ENCODE data around the gene JAZF1.

JAZF1 gene

GRCh38 chr7:28180364-28181147, at the start of gene JAZF1:
Gene JAZF1, minus strand, starts transcription at chr7:28180795.
- H3K9me3 ChIP-seq (ENCODE audit: control insufficient read depth, low read length), result no peaks in the 10 kb centered on the region
- H3K4me3 ChIP-seq (ENCODE audit: low read length), result no peak within 1 kb of the TSS
- H3K27me3 ChIP-seq (ENCODE audit: control insufficient read depth, insufficient read depth, low read length), result no peaks in the 10 kb centered on the region
- peaks cover 11% of the 10 kb centered on the region for H3K4me1 ChIP-seq (ENCODE audit: control insufficient read depth, insufficient read depth, low read length)
- H3K36me3 ChIP-seq (ENCODE audit: control insufficient read depth, insufficient read depth, low read length), result no peaks in the 10 kb centered on the region
- H3K9ac ChIP-seq (ENCODE audit: low read length), result peak within 1 kb of the TSS; percentile 37

DNA sequence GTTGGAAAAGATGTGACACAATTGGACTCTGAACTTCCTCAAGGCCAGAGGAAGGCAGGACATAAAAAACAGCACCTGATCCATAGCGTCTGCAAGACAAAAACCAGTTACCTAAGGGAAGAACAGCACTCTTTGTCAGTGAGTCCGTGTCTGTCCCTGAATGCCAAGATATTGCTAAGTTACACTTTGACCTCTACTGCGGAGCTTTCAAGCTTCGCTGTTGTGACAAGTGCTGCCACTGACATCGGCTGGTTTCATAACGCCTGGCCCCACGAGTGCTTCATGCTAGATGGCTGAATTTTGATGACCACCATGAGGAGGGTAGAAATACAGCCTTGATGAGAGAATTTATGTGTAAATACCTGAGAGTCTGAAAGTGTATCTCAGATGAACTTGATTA, 49.7 kb upstream of the JAZF1 start:
- Histone ChIP-seq H3K4me3 (ENCODE audit: low read length) (no peak overlapping the region), H3K36me3 (ENCODE audit: control insufficient read depth, insufficient read depth, low read length) (no peaks in the 10 kb centered on the region), H3K9me3 (ENCODE audit: control insufficient read depth, low read length) (no peaks in the 10 kb centered on the region), H3K27me3 (ENCODE audit: control insufficient read depth, insufficient read depth, low read length) (no peaks in the 10 kb centered on the region), H3K9ac (ENCODE audit: low read length) (no peak overlapping the region), H3K4me1 (ENCODE audit: control insufficient read depth, insufficient read depth, low read length) (no peaks in the 10 kb centered on the region)

GRCh38 chr7:28228396-28228795, 47.8 kb upstream of the JAZF1 start:
- no peaks in the 10 kb centered on the region for H3K27me3 ChIP-seq (ENCODE audit: control insufficient read depth, insufficient read depth, low read length)
- no peak overlapping the region for H3K4me3 ChIP-seq (ENCODE audit: low read length)
- H3K9me3 ChIP-seq (ENCODE audit: control insufficient read depth, low read length), result no peaks in the 10 kb centered on the region
- H3K36me3 ChIP-seq (ENCODE audit: control insufficient read depth, insufficient read depth, low read length), result no peaks in the 10 kb centered on the region
- no peak overlapping the region for H3K9ac ChIP-seq (ENCODE audit: low read length)
- no peaks in the 10 kb centered on the region for H3K4me1 ChIP-seq (ENCODE audit: control insufficient read depth, insufficient read depth, low read length)

- no peak overlapping the region for H3K9ac ChIP-seq (ENCODE audit: low read length)
- no peaks in the 10 kb centered on the region for H3K27me3 ChIP-seq (ENCODE audit: control insufficient read depth, insufficient read depth, low read length)
- no peaks in the 10 kb centered on the region for H3K36me3 ChIP-seq (ENCODE audit: control insufficient read depth, insufficient read depth, low read length)
- H3K4me3 ChIP-seq (ENCODE audit: low read length), result no peak overlapping the region
- no peaks in the 10 kb centered on the region for H3K9me3 ChIP-seq (ENCODE audit: control insufficient read depth, low read length)
- H3K4me1 ChIP-seq (ENCODE audit: control insufficient read depth, insufficient read depth, low read length), result no peaks in the 10 kb centered on the region
Measured at GRCh38 chr7:28226003-28226402, 45.4 kb upstream of the JAZF1 start.

GRCh38 chr7:28225576-28225975, 45.0 kb upstream of the JAZF1 start:
- Histone ChIP-seq H3K36me3 (ENCODE audit: control insufficient read depth, insufficient read depth, low read length) (no peaks in the 10 kb centered on the region), H3K27me3 (ENCODE audit: control insufficient read depth, insufficient read depth, low read length) (no peaks in the 10 kb centered on the region), H3K9me3 (ENCODE audit: control insufficient read depth, low read length) (no peaks in the 10 kb centered on the region), H3K4me1 (ENCODE audit: control insufficient read depth, insufficient read depth, low read length) (no peaks in the 10 kb centered on the region), H3K9ac (ENCODE audit: low read length) (no peak overlapping the region), H3K4me3 (ENCODE audit: low read length) (no peak overlapping the region)

DNA sequence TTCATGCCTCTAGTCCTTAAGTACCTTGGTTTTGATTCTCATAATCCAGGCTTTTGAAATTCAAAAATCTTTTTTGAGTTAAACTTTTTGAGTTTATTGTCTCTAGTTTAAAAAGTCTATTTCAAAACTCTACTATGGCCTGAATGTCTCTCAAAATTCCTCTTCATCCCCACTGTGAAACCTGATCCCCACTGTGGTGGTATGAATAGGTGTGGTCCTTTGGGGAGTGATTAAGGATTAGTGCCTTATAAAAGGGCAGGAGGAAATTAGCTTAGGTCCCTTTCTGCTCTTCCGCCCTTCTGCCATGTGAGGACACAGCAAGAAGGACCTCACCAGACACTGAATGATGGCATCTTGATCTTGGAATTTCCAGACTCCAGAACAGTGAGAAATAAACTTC, 44.1 kb upstream of the JAZF1 start:
- Histone ChIP-seq H3K36me3 (ENCODE audit: control insufficient read depth, insufficient read depth, low read length) (no peaks in the 10 kb centered on the region), H3K9me3 (ENCODE audit: control insufficient read depth, low read length) (no peaks in the 10 kb centered on the region), H3K4me1 (ENCODE audit: control insufficient read depth, insufficient read depth, low read length) (no peaks in the 10 kb centered on the region), H3K27me3 (ENCODE audit: control insufficient read depth, insufficient read depth, low read length) (no peaks in the 10 kb centered on the region), H3K9ac (ENCODE audit: low read length) (no peak overlapping the region), H3K4me3 (ENCODE audit: low read length) (no peak overlapping the region)

DNA sequence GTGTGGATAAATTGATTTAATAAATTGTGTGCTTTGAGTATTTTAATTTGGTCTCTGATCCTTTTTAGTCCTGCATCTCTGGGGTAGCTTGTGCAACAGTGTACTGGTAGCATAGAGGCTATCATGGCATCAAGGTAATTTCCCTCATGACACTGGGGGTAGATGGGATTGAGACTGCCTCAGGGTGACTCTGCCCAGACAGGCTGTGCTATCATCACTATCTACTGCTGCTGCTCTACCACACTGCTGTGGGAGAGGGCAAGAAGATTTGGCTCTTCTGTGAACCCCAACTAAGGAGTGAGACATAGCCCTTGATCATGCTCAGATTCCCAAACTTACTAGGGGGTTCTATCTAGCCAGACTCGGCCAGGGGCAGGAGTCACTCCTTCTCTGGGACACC, 43.6 kb upstream of the JAZF1 start:
- Histone ChIP-seq H3K36me3 (ENCODE audit: control insufficient read depth, insufficient read depth, low read length) (no peaks in the 10 kb centered on the region), H3K4me3 (ENCODE audit: low read length) (no peak overlapping the region), H3K9me3 (ENCODE audit: control insufficient read depth, low read length) (no peaks in the 10 kb centered on the region), H3K4me1 (ENCODE audit: control insufficient read depth, insufficient read depth, low read length) (no peaks in the 10 kb centered on the region), H3K9ac (ENCODE audit: low read length) (no peak overlapping the region), H3K27me3 (ENCODE audit: control insufficient read depth, insufficient read depth, low read length) (no peaks in the 10 kb centered on the region)

DNA sequence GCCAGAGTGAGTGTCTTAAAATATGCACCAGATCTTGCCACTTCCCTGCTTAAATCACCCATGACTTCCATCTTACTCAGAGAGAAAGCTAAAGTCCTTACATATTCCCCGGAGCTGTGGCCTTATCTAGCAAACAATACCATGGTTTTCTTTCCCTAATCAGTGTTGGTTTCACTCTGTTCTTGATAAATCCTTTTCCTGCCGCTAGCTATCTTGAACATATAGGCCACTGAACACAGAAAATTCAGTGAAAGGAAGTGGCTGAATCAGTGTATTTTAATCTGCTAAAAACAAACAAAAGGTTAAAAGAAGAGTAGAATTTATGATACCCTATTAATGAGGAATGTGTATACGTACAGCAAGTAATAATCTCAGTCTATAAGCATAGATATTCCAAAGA, 42.0 kb upstream of the JAZF1 start:
- Histone ChIP-seq H3K9ac (ENCODE audit: low read length) (no peak overlapping the region), H3K27me3 (ENCODE audit: control insufficient read depth, insufficient read depth, low read length) (no peaks in the 10 kb centered on the region), H3K9me3 (ENCODE audit: control insufficient read depth, low read length) (no peaks in the 10 kb centered on the region), H3K4me1 (ENCODE audit: control insufficient read depth, insufficient read depth, low read length) (no peaks in the 10 kb centered on the region), H3K4me3 (ENCODE audit: low read length) (no peak overlapping the region), H3K36me3 (ENCODE audit: control insufficient read depth, insufficient read depth, low read length) (no peaks in the 10 kb centered on the region)

- Histone ChIP-seq H3K4me1 (ENCODE audit: control insufficient read depth, insufficient read depth, low read length) (no peaks in the 10 kb centered on the region), H3K9ac (ENCODE audit: low read length) (no peak overlapping the region), H3K9me3 (ENCODE audit: control insufficient read depth, low read length) (no peaks in the 10 kb centered on the region), H3K27me3 (ENCODE audit: control insufficient read depth, insufficient read depth, low read length) (no peaks in the 10 kb centered on the region), H3K36me3 (ENCODE audit: control insufficient read depth, insufficient read depth, low read length) (no peaks in the 10 kb centered on the region), H3K4me3 (ENCODE audit: low read length) (no peak overlapping the region)
Measured at GRCh38 chr7:28219793-28220192, 39.2 kb upstream of the JAZF1 start.

- H3K4me1 ChIP-seq (ENCODE audit: control insufficient read depth, insufficient read depth, low read length), result no peaks in the 10 kb centered on the region
- no peaks in the 10 kb centered on the region for H3K27me3 ChIP-seq (ENCODE audit: control insufficient read depth, insufficient read depth, low read length)
- no peak overlapping the region for H3K9ac ChIP-seq (ENCODE audit: low read length)
- H3K4me3 ChIP-seq (ENCODE audit: low read length), result no peak overlapping the region
- H3K9me3 ChIP-seq (ENCODE audit: control insufficient read depth, low read length), result no peaks in the 10 kb centered on the region
- no peaks in the 10 kb centered on the region for H3K36me3 ChIP-seq (ENCODE audit: control insufficient read depth, insufficient read depth, low read length)
Measured at GRCh38 chr7:28217143-28217542, 36.5 kb upstream of the JAZF1 start.

GRCh38 chr7:28211006-28211405, 30.4 kb upstream of the JAZF1 start:
- Histone ChIP-seq H3K27me3 (ENCODE audit: control insufficient read depth, insufficient read depth, low read length) (no peaks in the 10 kb centered on the region), H3K4me1 (ENCODE audit: control insufficient read depth, insufficient read depth, low read length) (no peaks in the 10 kb centered on the region), H3K36me3 (ENCODE audit: control insufficient read depth, insufficient read depth, low read length) (no peaks in the 10 kb centered on the region), H3K9ac (ENCODE audit: low read length) (no peak overlapping the region), H3K9me3 (ENCODE audit: control insufficient read depth, low read length) (no peaks in the 10 kb centered on the region), H3K4me3 (ENCODE audit: low read length) (no peak overlapping the region)

DNA sequence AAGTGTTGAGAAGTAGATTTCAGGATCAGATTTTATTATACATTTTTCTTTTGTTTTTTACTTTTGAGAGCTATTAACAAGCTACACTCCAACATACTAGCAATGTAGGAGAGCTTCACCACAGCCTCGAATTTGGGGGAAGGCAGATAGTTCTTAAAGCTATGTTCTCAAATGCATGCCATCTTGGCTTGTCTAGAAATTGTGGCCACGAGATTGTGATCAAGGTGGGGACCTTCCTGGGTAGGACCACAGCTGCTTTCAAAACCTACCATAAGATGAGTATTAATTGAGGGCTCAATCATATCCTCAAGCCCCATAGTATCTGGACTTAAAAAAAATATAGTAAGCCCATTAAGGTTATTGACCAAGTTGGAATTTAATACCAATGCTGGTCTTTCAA, 27.9 kb upstream of the JAZF1 start:
- Histone ChIP-seq H3K9me3 (ENCODE audit: control insufficient read depth, low read length) (no peaks in the 10 kb centered on the region), H3K27me3 (ENCODE audit: control insufficient read depth, insufficient read depth, low read length) (no peaks in the 10 kb centered on the region)

More for the DNA sequence above, 27.9 kb upstream of the JAZF1 start:
- no peaks in the 10 kb centered on the region for H3K4me1 ChIP-seq (ENCODE audit: control insufficient read depth, insufficient read depth, low read length)
- H3K36me3 ChIP-seq (ENCODE audit: control insufficient read depth, insufficient read depth, low read length), result no peaks in the 10 kb centered on the region
- H3K4me3 ChIP-seq (ENCODE audit: low read length), result no peak overlapping the region
- no peak overlapping the region for H3K9ac ChIP-seq (ENCODE audit: low read length)
